GM12875 (cell line): ENCODE results near the gene M1AP.

Source experiments
- H3K4me3 ChIP-seq: one replicate; pipeline ENCODE4 v1.5.1; 2011; ENCODE audit warnings: low read depth, low read length, control low read depth
- CTCF ChIP-seq: IDR thresholded peaks from 2 replicates; pipeline ENCODE4 v1.5.1; 2011; ENCODE audit warnings: low read depth, mild to moderate bottlenecking, control low read depth, inconsistent platforms, low read length, moderate library complexity, borderline replicate concordance; ENCODE audit not compliant: insufficient read depth

Gene M1AP

GRCh38 chr2:74510272-74510671 lies 137.9 kb downstream of the M1AP start:
- H3K4me3 ChIP-seq: no peak overlapping the region
- TF ChIP-seq CTCF: no peak

DNA sequence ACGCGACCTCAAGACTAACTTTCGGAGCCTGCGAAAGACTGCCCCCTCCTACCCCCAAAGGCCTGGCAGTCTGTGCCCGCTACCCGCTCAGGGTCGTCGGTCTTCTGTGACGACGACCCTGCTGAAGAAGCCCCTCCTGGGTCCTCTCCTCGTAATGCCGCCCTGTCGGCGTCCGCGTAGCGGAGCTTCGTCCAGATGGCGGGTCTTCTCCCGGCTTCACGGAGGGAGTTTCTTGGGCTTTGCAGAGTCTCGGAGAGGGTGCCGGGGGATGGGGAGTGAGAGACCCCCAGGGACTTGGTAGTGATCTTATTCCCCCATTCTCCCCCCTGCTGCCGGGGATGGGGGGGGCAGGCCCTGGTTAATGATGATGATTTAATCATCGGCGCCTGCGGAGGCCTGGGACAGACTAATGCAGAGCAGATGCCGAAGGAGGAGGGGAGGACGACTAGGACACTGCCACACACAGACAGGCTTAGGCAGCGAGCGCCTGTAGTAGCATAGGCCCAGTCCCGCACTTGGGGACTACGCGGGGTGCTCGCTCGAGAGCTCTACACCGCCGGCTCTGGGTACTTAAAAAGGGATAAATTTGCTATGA lies 140.1 kb downstream of the M1AP start:
- peak overlapping the region; percentile 85 for H3K4me3 ChIP-seq
- TF ChIP-seq CTCF: no peak
